Kidney glomerular epithelial cell (primary cell): ENCODE results near the gene MTG1.
A peak's percentile ranks its signal among the peaks of the same experiment; 100 is the strongest.
"Not testable (repeated sequence)": the region's sequence is repeated elsewhere in the genome, so short reads cannot be mapped to it uniquely, and the experiment has no call there.

Experiments used
- DNase-seq: peaks from one replicate; lab custom pipeline; 2025; lab: John Stamatoyannopoulos, UW

Gene MTG1

GRCh38 chr10:133359554-133359971 lies 34.4 kb upstream of the MTG1 start:
- DNase-seq, result no peak

DNA sequence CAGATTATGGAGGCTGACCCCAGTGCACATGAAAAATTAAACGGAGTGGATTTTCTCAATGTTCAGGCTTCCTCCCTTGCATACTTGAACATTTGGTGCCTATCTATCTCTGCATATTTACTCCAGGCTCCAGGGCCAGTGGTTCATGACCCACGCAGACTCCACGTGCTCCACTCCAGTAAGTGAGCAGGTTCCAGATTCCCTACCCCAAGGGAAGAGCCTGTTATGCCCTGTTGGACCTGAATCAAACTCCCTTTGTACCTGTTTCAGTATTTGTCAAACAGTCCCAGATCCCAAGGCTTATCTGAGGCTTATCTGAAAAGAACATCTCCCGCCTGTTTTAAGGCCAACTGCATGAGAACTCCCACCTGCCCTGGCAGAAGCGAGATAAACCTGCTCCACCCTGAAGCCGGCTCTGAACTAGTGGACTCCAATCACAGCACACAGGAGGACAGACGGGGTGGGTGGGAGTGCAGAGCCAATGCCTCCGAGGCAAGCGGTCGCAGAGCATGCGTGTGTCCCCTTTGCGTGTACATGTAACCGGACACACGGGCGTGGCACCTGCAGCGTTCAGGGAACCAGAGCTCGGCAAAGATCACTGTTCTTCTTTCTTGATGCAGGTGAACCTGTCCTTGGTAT lies 33.9 kb upstream of the MTG1 start:
- DNase-seq, result no peak

DNA sequence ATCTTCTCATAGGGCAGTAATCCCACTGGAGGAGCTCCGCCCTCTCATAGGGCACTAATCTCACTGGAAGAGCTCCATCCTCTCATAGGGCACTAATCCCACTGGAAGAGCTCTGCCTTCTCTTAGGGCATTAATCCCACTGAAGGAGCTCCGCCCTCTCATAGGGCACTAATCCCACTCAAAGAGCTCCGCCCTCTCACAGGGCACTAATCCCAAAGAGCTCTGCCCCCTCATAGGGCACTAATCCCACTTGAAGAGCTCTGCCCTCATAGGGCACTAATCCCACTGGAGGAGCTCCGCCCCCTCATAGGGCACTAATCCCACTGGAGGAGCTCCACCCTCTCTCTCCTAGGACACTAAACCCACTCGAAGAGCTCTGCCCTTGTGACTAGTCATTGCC lies 32.7 kb upstream of the MTG1 start:
- no peak for DNase-seq

- DNase-seq, result no peak
Observed at GRCh38 chr10:133361773-133362441, 32.0 kb upstream of the MTG1 start.

- no peak for DNase-seq
Observed at GRCh38 chr10:133362846-133363245, 31.1 kb upstream of the MTG1 start.

DNA sequence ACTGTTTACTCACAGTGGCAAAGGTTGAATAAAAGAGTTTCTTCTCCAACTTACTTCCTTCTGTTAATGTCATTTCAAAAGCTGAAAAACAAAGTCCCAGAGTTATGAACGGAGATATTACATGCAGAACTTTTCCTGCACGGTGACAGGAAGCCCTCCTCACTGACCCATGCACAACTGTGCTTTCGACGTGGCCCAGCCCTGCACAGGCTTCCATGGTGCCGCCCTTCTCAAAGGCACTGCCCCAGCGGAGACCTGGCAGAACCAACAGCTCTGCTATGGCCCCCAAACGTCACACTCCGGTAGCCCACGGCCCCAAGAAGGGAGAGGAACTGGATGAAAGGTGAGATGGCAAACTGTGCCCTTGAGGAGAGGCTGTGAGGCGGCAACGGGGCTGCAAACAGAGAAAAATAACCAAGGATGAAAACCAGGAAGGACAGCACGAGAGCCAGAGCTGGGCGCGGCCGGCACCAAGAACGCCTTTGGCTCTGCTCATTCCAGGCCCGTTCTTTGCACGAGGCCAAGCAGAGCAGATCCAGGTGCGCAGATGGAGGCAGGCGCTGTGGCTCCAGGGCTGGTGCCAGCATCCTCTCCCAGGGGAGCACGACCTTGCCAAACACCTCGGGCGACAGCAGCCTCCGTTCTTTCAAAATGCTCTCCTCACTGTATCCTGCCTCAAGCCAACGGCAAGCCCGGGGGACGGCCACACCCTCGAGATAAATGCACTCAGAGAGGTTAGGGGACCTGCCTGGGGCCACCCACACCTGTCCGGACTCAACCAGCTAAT lies 29.1 kb upstream of the MTG1 start:
- DNase-seq, result no peak

GRCh38 chr10:133365461-133366129 lies 28.4 kb upstream of the MTG1 start:
- no peak for DNase-seq

GRCh38 chr10:133366130-133366478 lies 27.9 kb upstream of the MTG1 start:
- DNase-seq, result no peak

DNA sequence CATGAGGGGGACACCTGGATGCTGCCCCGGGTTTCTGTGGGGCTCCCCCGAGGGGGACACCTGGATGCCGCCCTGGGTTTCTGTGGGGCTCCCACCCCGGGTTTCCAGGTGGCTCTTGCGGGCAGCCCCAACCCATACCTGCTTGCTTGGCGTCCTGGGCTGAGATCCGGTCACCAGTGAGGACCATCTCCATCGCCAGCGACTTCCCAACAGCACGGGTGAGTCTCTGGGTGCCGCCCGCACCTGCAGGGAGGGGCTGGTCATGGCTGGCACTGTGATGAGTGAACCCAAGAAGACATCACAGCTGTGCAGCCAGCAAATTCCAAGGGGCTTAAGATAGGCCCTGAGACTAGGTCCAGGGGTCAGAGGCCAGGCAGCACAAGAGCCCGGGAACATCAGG lies 27.2 kb upstream of the MTG1 start:
- DNase-seq, result no peak

GRCh38 chr10:133367461-133367860 lies 26.5 kb upstream of the MTG1 start:
- DNase-seq, result not testable (repeated sequence)

DNA sequence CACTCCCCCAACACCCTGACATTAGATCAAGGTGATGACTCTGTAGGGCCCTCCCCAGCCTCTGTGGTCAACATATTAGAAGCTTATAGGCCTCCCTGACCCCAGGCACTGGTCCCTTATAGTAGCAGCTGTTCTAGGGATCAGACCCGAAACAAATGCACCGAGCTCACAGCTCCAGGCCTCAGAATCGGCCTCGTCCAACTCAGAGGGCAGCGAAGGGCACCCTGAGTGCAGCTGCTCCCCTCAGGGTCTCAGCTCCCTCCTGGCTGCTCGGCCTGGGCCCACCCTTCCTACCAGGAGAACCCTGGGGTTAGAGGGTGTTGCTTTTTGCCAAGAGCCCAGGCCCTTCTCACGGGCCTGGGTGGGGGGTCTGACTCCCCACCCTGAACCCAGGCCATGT lies 25.8 kb upstream of the MTG1 start:
- DNase-seq, result no peak

- no peak for DNase-seq
Observed at GRCh38 chr10:133370030-133370786, 23.7 kb upstream of the MTG1 start.

DNA sequence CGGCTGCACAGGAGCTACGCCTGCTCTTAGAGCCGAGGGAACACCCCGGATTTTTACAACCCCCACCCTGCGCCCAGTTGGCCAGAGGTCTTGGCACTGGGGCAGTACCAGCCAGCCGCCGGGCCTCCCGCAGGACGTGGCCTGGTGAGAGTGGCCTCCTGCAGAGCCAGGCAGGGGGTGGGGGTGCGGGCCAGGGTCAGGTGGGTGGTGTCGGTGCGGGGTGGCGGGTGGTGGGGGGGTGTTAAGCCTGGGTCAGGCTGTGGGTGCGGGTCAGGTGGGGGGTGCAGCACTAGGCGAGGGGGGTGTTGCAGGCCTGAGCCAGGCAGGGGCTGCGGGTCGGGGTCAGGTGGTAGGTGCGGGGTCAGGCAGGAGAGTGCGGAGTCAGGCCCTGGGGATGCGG lies 21.4 kb upstream of the MTG1 start:
- no peak for DNase-seq

DNA sequence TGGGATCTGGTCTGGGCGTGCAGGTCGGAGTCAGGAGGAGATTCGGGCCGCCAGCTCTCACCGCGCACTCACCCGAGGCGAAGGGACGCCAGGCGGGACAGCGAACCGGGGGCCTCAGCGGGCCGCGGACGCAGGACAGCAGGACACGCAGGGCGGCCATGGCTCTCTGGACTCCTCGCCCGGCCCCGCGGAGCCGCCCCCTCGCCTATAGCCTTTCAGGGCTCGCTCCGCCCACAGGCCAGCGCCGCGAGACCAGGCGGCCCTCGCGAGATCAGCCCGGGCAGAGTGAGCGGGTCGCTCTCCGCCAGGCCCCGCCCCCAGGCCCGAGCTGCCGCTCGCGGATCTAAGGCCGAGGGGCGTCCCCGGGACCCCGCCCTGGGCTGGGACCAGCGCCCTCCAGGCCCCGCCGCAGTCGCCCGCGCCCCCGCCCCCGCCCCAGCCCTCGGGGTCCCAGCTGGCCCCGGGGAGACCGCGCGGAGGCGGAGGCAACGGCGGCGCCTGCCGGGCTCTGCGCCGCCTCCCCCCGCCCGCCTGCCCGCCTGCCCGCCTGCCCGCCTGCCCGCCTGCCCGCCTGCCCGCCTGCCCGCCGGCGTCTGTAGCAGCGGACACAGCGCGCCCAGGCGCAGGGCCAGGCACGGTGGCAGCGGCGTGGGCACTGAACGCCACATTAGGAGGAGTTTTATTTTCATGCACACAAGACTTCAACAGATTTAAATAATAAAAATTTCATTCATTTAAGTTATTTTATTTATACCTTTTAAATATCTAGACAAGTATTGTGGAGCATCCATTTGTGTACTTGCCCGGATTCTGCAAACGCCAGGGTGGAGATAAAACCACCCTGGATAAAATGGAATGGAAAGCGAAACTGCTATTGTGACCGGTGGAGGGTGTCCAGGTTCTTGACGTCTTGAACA lies 20.5 kb upstream of the MTG1 start, which contains the start of gene ECHS1:
Gene ECHS1, minus strand, starts transcription at position 181 of the 917 bp plus-strand sequence. Its CDS starts 21 bp downstream, at position 160.
- DNase-seq, result peak; percentile 89

GRCh38 chr10:133375357-133376115 lies 18.4 kb upstream of the MTG1 start:
- no peak for DNase-seq

GRCh38 chr10:133376183-133376582 lies 17.8 kb upstream of the MTG1 start:
- not testable (repeated sequence) for DNase-seq

DNA sequence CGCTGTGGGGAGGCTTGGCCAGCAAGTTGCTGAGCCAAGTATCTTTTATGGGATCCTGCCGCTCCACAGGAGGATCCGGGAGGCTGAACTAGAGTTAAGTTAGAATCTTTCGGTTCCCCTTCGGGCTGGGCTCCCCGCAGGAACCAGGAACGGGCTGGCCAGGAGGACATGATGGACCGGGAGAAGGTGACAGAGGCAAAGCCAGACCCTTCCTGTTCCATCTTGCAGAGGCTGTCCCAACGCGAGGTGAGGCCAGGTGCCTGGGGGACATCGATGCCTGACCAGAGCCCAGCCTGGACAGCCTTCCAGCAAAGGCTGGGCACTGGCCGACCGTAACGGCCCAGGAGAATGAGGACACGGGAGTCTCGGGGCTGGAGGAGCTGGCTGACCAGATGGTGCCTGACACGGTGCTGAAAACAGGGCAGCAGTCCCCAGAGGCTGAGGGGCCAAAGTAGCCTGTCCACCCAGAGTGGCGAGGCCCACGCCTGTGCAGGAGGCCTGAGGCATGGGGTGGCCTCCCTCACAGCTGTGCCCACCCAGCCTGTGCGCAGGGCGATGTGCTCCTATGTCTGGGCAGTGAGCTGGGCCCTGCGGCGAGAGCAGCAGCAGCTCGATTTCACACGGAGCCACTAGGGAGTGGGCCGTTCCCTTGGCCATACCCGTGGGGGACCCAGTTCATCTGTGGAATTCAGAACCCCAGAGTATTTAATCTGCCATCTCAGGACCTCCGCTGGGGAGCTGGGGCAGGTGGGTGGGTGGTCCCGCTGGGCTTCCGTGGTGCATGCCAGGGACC lies 16.7 kb upstream of the MTG1 start:
- DNase-seq, result no peak

GRCh38 chr10:133377818-133378250 lies 16.1 kb upstream of the MTG1 start:
- DNase-seq, result no peak
